Stimulated activated CD4-positive, alpha-beta T cell treated with anti-CD3 and anti-CD28 coated beads, TNF-alpha, amount 100 ng/mL, for 48 hours (primary cell): ENCODE results near the gene MAMLD1.
"Not testable (repeated sequence)": the region's sequence is repeated elsewhere in the genome, so short reads cannot be mapped to it uniquely, and the experiment has no call there.

Experiments used
- DNase-seq, 3 donors: peaks; one replicate each; pipeline ENCODE4 v3.0.0-alpha.2; 2020; ENCODE audit warnings: low read depth in 3 of 3

The MAMLD1 gene, protein sequence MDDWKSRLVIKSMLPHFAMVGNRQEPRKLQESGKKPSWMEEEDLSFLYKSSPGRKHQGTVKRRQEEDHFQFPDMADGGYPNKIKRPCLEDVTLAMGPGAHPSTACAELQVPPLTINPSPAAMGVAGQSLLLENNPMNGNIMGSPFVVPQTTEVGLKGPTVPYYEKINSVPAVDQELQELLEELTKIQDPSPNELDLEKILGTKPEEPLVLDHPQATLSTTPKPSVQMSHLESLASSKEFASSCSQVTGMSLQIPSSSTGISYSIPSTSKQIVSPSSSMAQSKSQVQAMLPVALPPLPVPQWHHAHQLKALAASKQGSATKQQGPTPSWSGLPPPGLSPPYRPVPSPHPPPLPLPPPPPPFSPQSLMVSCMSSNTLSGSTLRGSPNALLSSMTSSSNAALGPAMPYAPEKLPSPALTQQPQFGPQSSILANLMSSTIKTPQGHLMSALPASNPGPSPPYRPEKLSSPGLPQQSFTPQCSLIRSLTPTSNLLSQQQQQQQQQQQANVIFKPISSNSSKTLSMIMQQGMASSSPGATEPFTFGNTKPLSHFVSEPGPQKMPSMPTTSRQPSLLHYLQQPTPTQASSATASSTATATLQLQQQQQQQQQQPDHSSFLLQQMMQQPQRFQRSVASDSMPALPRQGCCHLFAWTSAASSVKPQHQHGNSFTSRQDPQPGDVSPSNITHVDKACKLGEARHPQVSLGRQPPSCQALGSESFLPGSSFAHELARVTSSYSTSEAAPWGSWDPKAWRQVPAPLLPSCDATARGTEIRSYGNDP

DNA sequence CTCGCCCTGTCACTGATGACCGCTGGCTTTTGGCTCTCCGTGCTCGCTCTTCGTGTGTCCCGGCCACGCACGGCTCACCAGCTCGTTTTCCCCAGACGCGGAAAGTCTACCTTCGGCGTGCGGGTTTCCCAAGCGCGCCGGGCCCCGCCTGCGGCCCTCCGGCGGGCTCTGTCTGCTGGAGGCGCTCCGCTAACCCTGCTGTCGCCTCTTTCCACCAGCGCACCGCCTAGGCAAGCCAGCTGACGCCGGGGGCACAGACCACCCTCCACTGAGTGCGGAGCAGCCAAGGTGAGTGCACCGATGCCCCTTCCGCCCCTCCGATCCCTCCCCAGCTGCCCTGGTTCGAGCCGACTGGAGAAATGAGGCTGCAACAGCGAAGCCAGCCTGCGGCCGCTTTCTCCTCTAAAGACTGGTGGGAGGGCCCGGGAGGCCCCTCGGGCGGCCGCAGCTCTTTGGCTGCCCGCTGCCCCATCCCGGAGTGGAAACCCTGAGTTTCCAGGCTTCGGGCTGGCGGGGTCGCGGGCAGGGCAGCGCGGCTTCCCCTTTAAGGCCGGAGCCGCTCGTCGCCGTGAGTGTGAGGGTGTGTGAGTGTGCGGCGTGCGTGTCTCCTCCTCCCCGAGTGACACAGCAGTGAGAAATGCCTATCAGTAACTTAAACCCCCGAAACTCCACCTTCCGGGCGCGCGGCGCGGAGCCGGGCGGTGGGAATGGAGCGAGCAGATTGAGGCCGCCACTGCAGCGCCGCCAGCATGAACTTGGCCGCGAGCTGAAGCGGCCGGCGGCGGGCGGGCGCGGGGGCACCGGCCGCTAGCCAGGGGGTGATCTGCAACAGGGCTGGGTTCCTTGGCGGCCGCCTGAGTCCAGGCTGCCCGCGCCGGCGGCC lies at the start of gene MAMLD1:
Gene MAMLD1, plus strand, starts transcription at position 719 of the 883 bp plus-strand sequence. CDS start 82,200 bp downstream, outside the sequence.
- peak in 1 of 3 donors; percentile 45 for DNase-seq

DNA sequence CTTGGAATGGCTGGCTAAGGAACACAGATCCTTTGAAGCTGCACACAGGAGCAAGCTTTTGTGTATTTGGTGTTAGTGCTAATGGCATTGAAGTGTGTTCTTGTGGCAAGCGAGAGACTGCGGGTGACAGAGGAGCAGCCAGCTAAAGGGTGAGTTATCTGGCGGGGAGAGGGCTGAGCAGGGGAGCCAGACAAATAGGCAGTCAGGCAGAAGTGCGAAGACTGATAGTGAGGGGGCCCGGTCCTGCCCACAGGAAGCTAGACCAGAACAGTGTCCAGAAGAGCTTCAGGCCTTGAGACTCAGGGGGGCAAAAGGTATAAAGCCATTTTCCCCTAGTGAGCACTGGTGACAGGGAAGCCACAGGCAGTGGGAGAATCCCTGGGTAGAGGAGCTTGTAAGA lies 49.6 kb upstream of the MAMLD1 start:
- no peak for DNase-seq

DNA sequence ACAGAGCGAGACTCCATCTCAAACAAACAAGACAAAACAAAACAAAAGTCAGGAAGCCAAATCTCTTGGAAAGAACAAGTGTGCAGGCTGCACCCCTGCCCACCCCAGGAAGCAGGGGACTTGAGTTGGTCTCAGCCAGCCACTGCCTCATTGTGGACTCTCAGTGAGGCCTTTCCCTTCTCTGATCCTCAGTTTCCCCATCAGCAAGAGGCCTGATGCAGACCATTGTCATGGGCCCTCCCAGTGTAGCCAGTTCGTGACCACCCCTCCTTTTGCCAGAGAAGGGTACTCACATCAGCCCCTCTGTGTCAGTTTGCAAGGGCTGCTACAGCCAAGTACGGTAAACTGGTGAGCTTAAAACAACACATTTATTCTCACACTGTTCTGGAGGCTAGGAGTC lies 48.9 kb upstream of the MAMLD1 start:
- DNase-seq = no peak

DNA sequence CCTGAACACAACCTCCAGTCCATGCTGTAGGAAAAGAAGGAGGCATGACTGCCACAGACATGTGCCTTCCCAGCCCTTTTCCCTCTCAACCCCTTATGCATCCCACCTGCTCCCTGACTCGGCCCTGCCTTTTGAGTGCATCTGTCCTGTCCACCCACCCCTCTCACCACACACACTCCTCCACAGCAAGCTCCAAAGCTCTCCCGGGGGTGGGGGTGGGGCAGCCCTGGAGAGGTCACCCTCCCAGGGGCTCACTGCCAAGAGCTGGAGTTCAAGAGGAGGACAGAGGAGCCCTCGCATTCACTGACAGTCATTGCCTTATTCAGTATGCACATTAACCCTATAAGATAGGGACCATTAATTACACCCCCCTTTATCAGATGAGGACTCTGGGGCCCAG lies 46.6 kb upstream of the MAMLD1 start:
- no peak for DNase-seq

DNA sequence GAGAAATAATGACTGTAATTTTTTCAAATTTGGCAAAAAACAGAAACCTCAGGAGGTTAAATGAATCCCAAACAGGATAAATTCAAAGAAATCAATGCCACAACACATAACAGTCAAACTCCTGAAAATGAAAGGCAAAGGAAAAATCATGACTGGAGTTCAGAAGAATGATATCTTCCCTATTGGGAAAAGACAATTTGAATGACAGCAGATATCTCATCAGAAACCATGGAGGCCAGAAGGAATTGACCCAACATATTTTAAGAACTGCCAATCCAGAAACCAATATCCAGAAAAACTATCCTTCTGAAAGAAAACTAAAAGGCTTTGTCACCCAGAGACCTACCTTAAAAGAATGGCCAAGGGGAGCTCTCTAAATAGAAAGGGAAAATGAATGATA lies 40.1 kb upstream of the MAMLD1 start:
- no peak for DNase-seq

DNA sequence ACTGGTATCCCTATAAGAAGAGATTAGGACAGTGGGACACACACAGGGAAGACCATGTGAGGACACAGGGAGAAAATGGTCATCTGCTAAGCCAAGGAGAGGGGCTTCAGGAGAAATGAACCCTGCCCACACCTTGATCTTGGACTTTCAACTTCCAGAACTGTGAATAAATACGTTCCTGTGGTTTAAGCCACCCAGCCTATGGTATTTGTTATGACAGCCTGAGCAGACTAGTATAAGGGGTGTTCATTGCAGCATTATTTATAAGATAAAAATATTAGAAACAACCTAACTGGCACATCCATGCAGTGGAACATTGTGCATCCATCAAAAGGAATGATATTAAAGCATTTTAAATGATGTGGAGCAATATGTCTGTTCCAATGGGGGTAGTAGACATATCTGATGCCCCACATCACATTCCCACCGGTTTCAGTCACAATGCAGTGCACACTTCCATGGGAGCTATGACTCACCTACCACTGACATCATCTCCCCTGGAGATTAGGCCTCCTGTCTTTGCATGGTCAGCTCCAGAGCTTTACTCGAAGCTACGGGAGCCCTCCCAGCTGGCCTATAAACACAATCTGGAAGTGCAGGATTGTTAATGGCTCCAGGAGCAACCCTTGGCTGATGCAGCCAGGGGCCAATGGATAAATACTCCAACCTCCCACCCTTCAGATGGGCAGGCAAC lies 38.9 kb upstream of the MAMLD1 start:
- DNase-seq = no peak

DNA sequence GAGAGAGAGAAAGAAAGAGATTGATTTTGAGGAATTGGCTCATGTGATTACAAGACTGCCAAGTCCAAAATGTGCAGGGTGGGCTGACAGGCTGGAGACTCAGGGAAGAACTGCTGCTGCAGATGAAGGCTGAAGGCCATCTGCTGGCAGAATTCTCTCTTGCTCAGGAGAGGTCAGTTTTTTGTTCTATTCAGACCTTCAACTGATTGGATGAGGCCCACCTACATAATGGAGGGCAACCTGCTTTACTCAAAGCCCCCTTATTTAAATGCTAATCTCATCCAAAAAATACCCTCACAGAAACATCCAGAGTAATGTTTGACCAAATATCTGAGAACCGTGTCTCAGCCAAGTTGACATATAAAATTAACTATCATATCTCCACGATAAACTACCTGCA lies 38.2 kb upstream of the MAMLD1 start:
- no peak for DNase-seq

DNA sequence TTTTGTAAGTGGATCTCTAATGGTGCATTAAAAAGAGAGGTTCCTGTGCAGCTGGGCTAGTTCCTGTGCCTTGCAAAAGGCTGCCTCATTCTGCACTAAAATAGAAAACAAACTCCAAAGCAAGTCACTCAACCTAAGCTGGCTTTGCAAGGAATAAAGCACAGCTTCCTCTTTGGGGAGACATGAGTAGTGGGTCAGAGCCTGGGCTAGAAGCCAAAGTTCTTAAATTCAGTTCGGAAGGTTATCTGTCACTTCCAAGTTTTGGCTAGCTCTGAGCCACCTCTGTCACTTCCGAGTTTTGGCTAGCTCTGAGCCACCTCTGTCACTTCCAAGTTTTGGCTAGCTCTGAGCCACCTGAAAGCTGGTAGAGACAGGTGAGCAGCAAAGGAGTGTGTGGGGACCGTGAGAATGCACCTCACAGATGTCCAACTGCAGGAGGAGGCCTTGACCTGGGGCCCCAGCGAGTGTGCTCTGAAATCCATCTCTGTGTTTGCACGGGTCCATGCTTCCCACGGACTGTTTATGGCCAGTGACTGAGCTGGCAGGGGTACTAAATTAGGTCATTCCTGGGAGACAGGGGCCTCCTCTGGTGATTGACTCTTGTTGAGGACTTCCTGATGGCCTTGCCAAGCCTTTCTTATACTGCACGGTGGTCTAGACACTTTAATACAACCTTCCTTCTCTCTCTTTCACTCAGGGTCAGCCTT lies 36.4 kb upstream of the MAMLD1 start:
- no peak for DNase-seq

DNA sequence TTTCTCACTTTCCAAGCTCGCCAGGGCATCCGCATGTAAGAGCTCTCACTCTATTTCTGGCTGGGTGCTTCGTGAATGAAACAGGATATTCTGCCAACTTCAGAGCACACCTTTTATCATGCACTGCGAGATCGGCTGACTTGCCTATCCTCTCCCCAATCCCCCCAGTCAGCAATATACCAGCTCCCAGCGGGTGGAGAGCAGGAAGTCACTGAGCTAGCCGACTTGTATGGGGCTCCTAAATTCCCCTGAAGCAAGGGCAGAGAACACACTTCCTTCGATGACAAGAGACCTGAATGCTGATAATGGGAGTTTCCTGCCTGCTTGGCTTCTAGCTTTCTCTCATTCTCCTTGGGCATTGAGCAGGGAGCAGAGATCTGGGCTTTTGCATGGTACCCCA lies 33.8 kb upstream of the MAMLD1 start:
- no peak for DNase-seq

DNA sequence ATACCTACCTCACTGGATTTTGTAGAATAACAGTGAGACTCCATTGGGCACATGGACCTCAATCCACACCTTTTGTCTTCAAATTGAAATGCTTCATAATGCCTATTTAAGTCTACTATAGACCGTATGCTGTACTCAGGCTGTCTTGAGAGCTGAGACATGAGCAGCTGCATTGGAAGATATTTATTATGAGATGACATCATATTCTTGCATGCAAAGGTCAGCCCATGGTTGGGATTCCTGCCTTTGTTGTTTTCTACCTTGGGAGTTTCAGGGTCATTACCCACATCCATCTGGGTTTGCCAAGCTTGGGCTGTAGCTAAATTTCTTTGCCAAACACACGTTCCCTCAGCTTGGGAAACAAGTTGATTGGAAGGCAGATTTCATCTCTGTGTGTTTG lies 33.2 kb upstream of the MAMLD1 start:
- DNase-seq = no peak

DNA sequence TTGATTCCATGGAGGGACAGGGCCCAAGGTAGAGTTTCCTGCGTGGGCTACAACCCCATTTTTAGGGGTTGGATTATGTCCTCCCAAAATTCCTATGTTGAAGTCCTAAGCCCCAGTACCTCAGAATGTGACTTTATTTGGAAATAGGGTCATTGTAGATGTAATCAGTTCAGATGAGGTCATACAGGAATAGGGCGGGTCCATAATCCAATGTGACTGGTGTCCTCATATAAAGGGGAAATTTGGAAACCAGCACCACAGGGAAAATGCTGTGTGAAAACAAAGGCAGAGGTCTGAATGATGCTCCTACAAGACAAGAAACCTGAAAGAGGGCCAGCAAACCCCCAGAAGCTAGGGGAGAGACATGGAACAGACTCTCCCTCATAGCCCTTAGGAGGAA lies 31.1 kb upstream of the MAMLD1 start:
- DNase-seq = no peak

DNA sequence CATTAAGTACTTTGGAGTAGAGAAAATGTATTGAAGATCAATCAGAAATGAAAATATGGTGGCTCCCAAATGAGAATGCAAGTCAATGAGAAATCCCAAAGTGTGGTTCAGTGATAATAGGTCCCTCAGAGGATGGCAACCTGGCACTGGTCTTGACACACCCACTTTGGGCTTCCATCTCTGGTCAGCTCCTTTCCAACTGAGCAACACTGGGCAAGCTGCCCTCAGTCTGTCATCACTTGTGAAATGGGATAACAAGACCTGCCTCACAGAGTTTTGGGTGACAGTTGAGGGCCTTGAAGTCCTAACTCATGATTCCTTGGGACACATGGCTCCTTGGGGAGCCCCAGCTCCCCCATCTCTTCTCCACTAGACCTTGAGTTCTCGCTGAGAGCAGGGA lies 29.0 kb upstream of the MAMLD1 start:
- DNase-seq = no peak

DNA sequence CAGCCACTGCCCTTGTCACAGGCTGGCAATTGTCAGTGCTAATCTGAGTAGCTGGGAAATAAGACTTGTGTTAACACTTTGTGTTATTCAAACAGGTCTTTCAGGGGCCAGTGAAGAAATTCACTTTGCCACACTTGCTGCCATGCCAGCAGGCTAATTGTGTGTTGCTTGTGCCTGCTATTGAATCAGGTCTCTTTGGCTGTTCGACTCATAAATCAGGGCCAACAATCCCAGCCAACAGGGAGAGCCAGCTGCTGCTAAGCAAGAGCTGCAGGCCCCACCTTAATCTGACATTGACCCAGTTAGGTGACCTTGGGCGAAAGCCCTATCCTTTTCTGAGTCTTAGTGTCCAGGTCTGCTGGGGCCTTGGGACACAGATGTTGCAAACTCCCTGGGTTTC lies 28.1 kb upstream of the MAMLD1 start:
- no peak for DNase-seq

DNA sequence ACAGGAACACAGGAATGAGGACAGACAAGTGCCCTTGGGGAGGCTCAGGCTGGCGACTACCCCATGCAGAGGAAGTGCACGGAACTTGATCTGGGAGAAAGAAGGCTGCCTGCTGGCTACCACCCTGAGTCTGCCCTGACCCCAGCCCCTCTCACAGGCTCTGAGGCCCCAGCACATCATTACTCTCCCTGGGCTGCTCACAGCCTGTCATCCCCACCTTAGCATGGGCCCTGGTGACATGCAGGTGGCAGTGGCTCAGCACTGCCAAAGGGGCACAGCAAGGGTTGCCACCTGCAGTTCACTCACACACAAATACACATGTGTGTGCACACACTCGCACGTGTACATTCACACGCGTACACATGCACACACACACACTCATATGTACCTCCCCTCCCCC lies 26.1 kb upstream of the MAMLD1 start:
- no peak for DNase-seq

DNA sequence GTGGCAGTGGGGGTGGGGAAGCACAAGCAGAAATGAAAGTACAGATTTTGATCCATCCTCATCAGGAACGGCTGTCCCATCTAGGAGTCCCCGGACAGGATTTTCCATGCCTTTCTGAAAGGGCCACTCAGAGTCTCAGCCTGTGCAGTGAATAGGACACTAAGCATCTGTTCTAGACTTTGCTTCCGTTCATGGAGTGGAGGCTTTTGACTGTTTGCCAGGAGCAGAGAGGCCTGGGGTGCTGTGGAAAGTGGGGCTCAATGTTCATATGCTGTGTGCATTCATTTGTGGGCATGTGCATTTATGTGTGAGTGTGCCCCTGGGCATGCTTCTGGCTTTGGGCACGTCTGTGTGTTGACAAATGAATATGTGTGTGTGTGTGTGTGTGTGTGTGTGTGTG lies 25.6 kb upstream of the MAMLD1 start:
- DNase-seq = no peak

DNA sequence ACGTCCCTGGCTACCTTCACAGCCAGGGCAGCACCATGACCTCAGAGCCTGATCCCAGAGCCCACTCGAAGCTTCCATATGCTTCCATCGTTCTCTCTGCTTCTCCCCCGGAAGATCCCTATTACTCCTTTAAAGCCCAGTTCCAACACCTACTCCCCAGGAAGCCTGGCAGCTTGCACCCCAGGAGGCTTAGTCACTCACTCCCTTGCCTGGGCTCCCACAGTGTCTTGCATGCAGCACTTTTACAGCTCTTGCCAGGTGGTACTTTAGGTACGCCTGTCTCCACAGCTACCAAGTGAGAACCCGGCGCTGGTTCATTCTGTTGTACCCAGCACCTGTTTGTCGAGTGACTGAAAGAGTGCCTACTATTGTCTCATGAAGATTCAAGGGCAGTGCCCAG lies 24.5 kb upstream of the MAMLD1 start:
- no peak for DNase-seq

DNA sequence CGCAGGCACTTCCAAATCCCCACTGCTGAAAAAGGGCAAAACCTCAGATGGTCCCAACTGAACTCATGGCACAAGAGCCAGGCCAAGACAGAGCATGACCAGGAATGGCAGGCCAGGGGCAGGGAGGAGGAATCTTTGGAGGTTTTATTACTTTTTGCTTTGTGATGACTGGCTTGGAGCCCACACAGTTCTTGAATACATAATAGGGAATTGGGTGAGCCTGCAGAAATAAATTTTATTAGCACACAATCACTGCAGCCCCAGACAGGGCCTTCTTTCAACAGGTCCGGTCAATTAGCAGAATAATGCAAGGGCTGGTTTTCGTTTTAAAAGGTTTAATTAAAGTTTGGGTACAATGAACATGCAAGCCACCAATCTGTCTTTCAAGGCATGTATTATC lies 23.4 kb upstream of the MAMLD1 start:
- DNase-seq = no peak

DNA sequence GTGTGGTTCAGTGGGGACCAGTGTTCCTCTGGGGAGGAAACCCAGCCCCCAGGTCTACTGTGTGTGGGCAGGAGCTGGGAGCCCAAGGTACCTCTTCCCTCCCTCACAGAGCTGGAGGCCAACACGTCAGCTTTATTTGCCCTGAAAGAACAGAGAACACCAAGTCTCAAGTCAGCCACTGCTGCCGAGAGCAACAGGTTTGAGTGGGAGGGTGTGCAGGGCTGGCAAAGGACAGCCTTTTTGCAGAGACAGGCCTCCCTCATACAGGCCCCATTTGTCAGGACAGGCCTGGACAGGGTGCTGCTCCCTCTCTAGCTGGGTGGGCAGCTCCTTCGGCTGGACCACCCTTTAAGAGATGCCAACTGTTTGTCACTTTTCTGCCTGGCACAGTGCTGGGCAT lies 22.8 kb upstream of the MAMLD1 start:
- not testable (repeated sequence) for DNase-seq

DNA sequence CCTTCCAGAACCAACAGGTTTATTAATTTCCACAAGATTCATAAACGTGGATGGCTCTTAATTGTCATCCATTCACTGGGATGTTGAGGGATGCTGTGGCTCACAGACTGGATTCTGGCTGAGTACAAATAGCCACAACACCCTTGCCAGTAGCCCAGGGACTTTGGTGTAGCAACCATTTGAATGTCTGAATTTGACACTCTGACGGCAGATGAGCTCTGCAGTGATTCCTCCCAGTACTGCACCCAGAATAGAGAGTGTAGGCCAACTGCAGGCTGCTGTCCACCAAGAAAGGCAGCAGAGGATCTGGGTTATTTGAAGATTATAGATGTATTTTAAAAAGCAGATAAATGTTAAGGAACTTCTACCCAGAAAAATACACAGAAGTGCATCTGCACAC lies 15.6 kb upstream of the MAMLD1 start:
- no peak for DNase-seq

DNA sequence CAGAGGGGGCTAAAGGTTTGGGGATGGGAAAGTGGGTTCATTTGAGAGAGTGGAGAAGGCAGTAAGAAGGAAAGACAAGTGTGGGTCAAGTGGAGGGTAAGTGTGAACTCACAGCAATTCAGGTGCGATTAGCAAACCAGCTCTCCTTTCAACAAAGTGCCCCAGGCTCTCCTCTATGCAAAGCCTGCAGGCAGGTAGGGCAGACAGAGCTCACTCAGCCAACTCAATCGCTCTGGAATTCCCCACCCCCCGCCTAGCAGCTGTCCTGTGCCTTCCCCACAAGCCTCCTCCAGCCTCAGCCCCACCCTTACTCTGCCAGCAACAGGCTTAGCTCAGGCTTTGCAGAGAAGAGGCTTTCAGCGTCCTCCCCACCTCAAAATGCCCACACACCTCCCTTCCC lies 14.8 kb upstream of the MAMLD1 start:
- DNase-seq = no peak

DNA sequence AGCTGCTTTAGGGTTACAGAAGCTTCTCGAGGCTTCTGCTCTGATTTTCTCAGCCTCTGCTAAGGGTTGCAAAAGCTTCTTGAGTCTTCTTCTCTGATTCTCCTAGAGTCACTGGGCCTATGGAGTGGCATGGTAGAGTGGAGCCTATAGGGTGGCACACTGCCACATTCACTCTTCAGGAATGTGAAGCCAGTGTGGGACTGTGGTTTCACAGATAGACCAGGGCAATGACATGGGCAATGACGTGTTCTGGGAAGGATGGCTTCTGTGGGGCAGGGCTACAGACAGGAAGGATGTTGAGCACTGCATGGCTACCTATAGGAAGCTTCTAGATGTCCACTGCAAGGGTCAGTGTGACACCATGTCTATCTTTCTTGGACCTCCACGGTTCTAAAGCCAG lies 11.0 kb upstream of the MAMLD1 start:
- no peak for DNase-seq
